DND-41 (cell line): Measurements from ENCODE around the gene PMAIP1.

Experiments
- ATAC-seq: fragments of 200-7000 bp; cut with Tn5 transposase; 3 replicates; pipeline ENCODE4 v1.9.1; 2021; ENCODE audit warnings: low read depth; ENCODE audit not compliant: insufficient read depth
- DNase-seq: peaks from one replicate; pipeline ENCODE4 v3.0.0-alpha.2; 2020
- H2AFZ ChIP-seq: 2 replicates; pipeline ENCODE4 v1.6.0; 2012; ENCODE audit warnings: low read depth, low read length
- H3K27ac ChIP-seq: 2 replicates; pipeline ENCODE4 v1.5.1; 2012; ENCODE audit warnings: low read length, inconsistent platforms
- H3K27me3 ChIP-seq: fragments of 200-600 bp; sonication (generic); 2 replicates; pipeline ENCODE4 v1.6.0; 2012; ENCODE audit warnings: low read length, mild to moderate bottlenecking, inconsistent platforms; ENCODE audit not compliant: insufficient read depth, poor library complexity
- H3K36me3 ChIP-seq: 2 replicates; pipeline ENCODE4 v1.5.1; 2012; ENCODE audit warnings: low read length, inconsistent platforms; ENCODE audit not compliant: insufficient read depth
- H3K4me1 ChIP-seq: 2 replicates; pipeline ENCODE4 v1.5.1; 2012; ENCODE audit warnings: mild to moderate bottlenecking, low read length; ENCODE audit not compliant: insufficient read depth
- H3K4me2 ChIP-seq: 2 replicates; pipeline ENCODE4 v1.6.0; 2012; ENCODE audit warnings: mild to moderate bottlenecking, moderate library complexity, low read length, inconsistent platforms; ENCODE audit not compliant: insufficient read depth
- H3K4me3 ChIP-seq, 2 experiments: fragments of 200-600 bp in 1 of 2; shearing (Covaris generic) in 1 of 2; 2 replicates each; pipeline ENCODE4 v1.5.1; 2012 to 2016; ENCODE audit warnings: inconsistent platforms in 2 of 2, low read length in 2 of 2, mild to moderate bottlenecking in 2 of 2, low read depth in 1 of 2, moderate library complexity in 1 of 2
- H3K79me2 ChIP-seq: 2 replicates; pipeline ENCODE4 v1.6.0; 2012; ENCODE audit warnings: low read length, inconsistent platforms; ENCODE audit not compliant: insufficient read depth
- H3K9ac ChIP-seq: 2 replicates; pipeline ENCODE4 v1.6.0; 2012; ENCODE audit warnings: low read depth, mild to moderate bottlenecking, inconsistent platforms, low read length, moderate library complexity
- H3K9me3 ChIP-seq: 2 replicates; pipeline ENCODE4 v1.5.1; 2012; ENCODE audit warnings: low read length, moderate library complexity, mild to moderate bottlenecking, inconsistent platforms; ENCODE audit not compliant: insufficient read depth, severe bottlenecking
- H4K20me1 ChIP-seq: 2 replicates; pipeline ENCODE4 v1.6.0; 2012; ENCODE audit warnings: low read length; ENCODE audit not compliant: insufficient read depth
- CTCF ChIP-seq: IDR thresholded peaks from 2 replicates; pipeline ENCODE4 v1.5.1; 2012; ENCODE audit warnings: borderline replicate concordance, low read length, moderate library complexity, mild to moderate bottlenecking; ENCODE audit not compliant: poor library complexity, severe bottlenecking; ENCODE audit errors: extremely low read depth
- EZH2 ChIP-seq: IDR thresholded peaks from 3 replicates; pipeline ENCODE4 v1.6.1; 2012; ENCODE audit warnings: borderline replicate concordance, low read depth, mild to moderate bottlenecking, moderate library complexity, low read length, inconsistent platforms; ENCODE audit not compliant: severe bottlenecking

PMAIP1 gene

GRCh38 chr18:59892123-59892522 lies 7.7 kb upstream of the PMAIP1 start:
- Histone ChIP-seq H3K4me2 (no peak overlapping the region), H4K20me1 (no peaks in the 10 kb centered on the region), H3K27ac (no peak overlapping the region), H3K9me3 (no peaks in the 10 kb centered on the region), H2AFZ (no peak overlapping the region), H3K36me3 (no peaks in the 10 kb centered on the region), H3K79me2 (no peaks in the 10 kb centered on the region), H3K4me1 (no peaks in the 10 kb centered on the region), H3K4me3 (no peak overlapping the region), H3K27me3 (no peaks in the 10 kb centered on the region), H3K9ac (no peak overlapping the region)
- TF ChIP-seq CTCF (no peak), EZH2 (no peak)
- ATAC-seq (no peak), DNase-seq (no peak)

- Histone ChIP-seq H3K4me3 (no peak overlapping the region), H4K20me1 (no peaks in the 10 kb centered on the region), H3K9ac (no peak overlapping the region), H3K4me2 (no peak overlapping the region), H2AFZ (no peak overlapping the region), H3K79me2 (peaks cover 3% of the 10 kb centered on the region), H3K9me3 (no peaks in the 10 kb centered on the region), H3K4me1 (peaks cover 6% of the 10 kb centered on the region), H3K27ac (no peak overlapping the region), H3K36me3 (no peaks in the 10 kb centered on the region), H3K27me3 (no peaks in the 10 kb centered on the region)
- no peak for TF ChIP-seq EZH2
- no peak for TF ChIP-seq CTCF
- no peak for DNase-seq
- ATAC-seq: no peak
Observed at GRCh38 chr18:59893971-59894370, 5.8 kb upstream of the PMAIP1 start.

- TF ChIP-seq CTCF: no peak
- no peak for TF ChIP-seq EZH2
- no peak for DNase-seq
- Histone ChIP-seq H3K9me3 (no peaks in the 10 kb centered on the region), H3K27me3 (no peaks in the 10 kb centered on the region), H4K20me1 (peaks cover 13% of the 10 kb centered on the region; the same call in 1 of the 2 replicates), H3K27ac (no peak overlapping the region), H3K4me1 (peaks cover 21% of the 10 kb centered on the region), H3K4me2 (no peak overlapping the region), H3K4me3 (no peak overlapping the region), H3K36me3 (peaks cover 9% of the 10 kb centered on the region), H2AFZ (no peak overlapping the region), H3K9ac (no peak overlapping the region), H3K79me2 (peaks cover 37% of the 10 kb centered on the region)
- ATAC-seq: no peak
Observed at GRCh38 chr18:59897321-59897954, 2.4 kb upstream of the PMAIP1 start.

GRCh38 chr18:59898093-59898492 lies 1.7 kb upstream of the PMAIP1 start:
- ATAC-seq: no peak
- H3K36me3 ChIP-seq: peaks cover 16% of the 10 kb centered on the region
- no peaks in the 10 kb centered on the region for H3K27me3 ChIP-seq
- H3K4me2 ChIP-seq: peak overlapping the region; percentile 66; the same call in 1 of the 2 replicates
- peaks cover 28% of the 10 kb centered on the region for H3K4me1 ChIP-seq
- H2AFZ ChIP-seq: no peak overlapping the region
- peaks cover 43% of the 10 kb centered on the region for H3K79me2 ChIP-seq
- DNase-seq: no peak
- TF ChIP-seq EZH2: no peak
- no peak for TF ChIP-seq CTCF
- H3K9ac ChIP-seq: no peak overlapping the region
- no peaks in the 10 kb centered on the region for H3K9me3 ChIP-seq
- H3K27ac ChIP-seq: no peak overlapping the region
- no peak overlapping the region for H3K4me3 ChIP-seq
- peaks cover 19% of the 10 kb centered on the region; the same call in 1 of the 2 replicates for H4K20me1 ChIP-seq
